Neuronal stem cell (in vitro differentiated cells): Measurements from ENCODE around the gene SLC6A16.

ENCODE experiments used
- DNase-seq: peaks from one replicate; pipeline ENCODE4 v3.0.0-alpha.2; 2013; ENCODE audit warnings: low spot score
- H2AFZ ChIP-seq: one replicate; pipeline ENCODE4 v1.6.1; 2013; ENCODE audit warnings: mild to moderate bottlenecking, low read length, inconsistent platforms
- H2AK5ac ChIP-seq: 2 replicates; pipeline ENCODE4 v1.6.1; 2013; ENCODE audit warnings: low read depth, mild to moderate bottlenecking, inconsistent platforms, low read length, moderate library complexity, mixed read lengths
- H2BK120ac ChIP-seq: 2 replicates; pipeline ENCODE4 v1.6.1; 2013; ENCODE audit warnings: low read depth, mild to moderate bottlenecking, inconsistent platforms, low read length, moderate library complexity, mixed read lengths
- H2BK12ac ChIP-seq: one replicate; pipeline ENCODE4 v1.6.1; 2013; ENCODE audit warnings: low read length, inconsistent platforms
- H2BK15ac ChIP-seq: 2 replicates; pipeline ENCODE4 v1.6.1; 2013; ENCODE audit warnings: mild to moderate bottlenecking, low read length, inconsistent platforms, mixed read lengths
- H2BK5ac ChIP-seq: one replicate; pipeline ENCODE4 v1.6.1; 2013; ENCODE audit warnings: inconsistent platforms, mild to moderate bottlenecking, low read length, moderate library complexity
- H3K14ac ChIP-seq: one replicate; pipeline ENCODE4 v1.6.1; 2013; ENCODE audit warnings: low read length, inconsistent platforms
- H3K18ac ChIP-seq: 2 replicates; pipeline ENCODE4 v1.6.1; 2013; ENCODE audit warnings: low read length, inconsistent platforms
- H3K23ac ChIP-seq: 2 replicates; pipeline ENCODE4 v1.6.1; 2013; ENCODE audit warnings: low read depth, mild to moderate bottlenecking, mixed read lengths, low read length, inconsistent platforms; ENCODE audit not compliant: poor library complexity
- H3K27ac ChIP-seq: replicated peaks from 3 replicates; pipeline ENCODE4 v1.5.1; 2013; ENCODE audit warnings: low read length, inconsistent platforms
- H3K27me3 ChIP-seq, 3 experiments: 2 replicates each; pipeline ENCODE4 v1.6.1; 2013; ENCODE audit warnings: low read length in 3 of 3, mild to moderate bottlenecking in 2 of 3, inconsistent platforms in 1 of 3, low read depth in 1 of 3, mixed read lengths in 1 of 3, moderate library complexity in 1 of 3; ENCODE audit not compliant: control insufficient read depth in 3 of 3, insufficient read depth in 3 of 3
- H3K36me3 ChIP-seq, 2 donors: replicated peaks in 1 of 2; 2 replicates each; pipeline ENCODE4 v1.6.1; 2013; ENCODE audit warnings: low read length in 2 of 2; ENCODE audit not compliant: control insufficient read depth in 2 of 2, insufficient read depth in 2 of 2
- H3K4ac ChIP-seq: 2 replicates; pipeline ENCODE4 v1.6.1; 2013; ENCODE audit warnings: inconsistent platforms, mild to moderate bottlenecking, low read length, moderate library complexity
- H3K4me1 ChIP-seq, 2 donors: 1 replicate in 1 of 2; 2 replicates in 1 of 2; pipeline ENCODE4 v1.6.1; 2013; ENCODE audit warnings: low read length in 2 of 2, low read depth in 1 of 2; ENCODE audit not compliant: control insufficient read depth in 2 of 2, insufficient read depth in 1 of 2
- H3K4me2 ChIP-seq: one replicate; pipeline ENCODE4 v1.6.1; 2013; ENCODE audit warnings: mild to moderate bottlenecking, low read length, inconsistent platforms; ENCODE audit not compliant: insufficient read depth, poor library complexity, severe bottlenecking
- H3K4me3 ChIP-seq, 2 donors: 2 replicates each; pipeline ENCODE4 v1.5.1; 2013; ENCODE audit warnings: low read length in 2 of 2, mild to moderate bottlenecking in 2 of 2, inconsistent platforms in 1 of 2, moderate library complexity in 1 of 2
- H3K79me1 ChIP-seq: one replicate; pipeline ENCODE4 v1.6.1; 2013; ENCODE audit warnings: low read depth, mild to moderate bottlenecking, inconsistent platforms, low read length, moderate library complexity
- H3K9ac ChIP-seq: one replicate; pipeline ENCODE4 v1.6.1; 2013; ENCODE audit warnings: mild to moderate bottlenecking, low read depth, low read length, inconsistent platforms; ENCODE audit not compliant: poor library complexity
- H3K9me3 ChIP-seq, 2 donors: replicated peaks in 1 of 2; 2 replicates each; pipeline versions ENCODE3 to v1.6.1; 2013; ENCODE audit warnings: low read length in 2 of 2, mild to moderate bottlenecking in 2 of 2, inconsistent platforms in 1 of 2, low read depth in 1 of 2, mixed read lengths in 1 of 2, moderate library complexity in 1 of 2; ENCODE audit not compliant: control insufficient read depth in 2 of 2, insufficient read depth in 1 of 2
- H4K8ac ChIP-seq: one replicate; pipeline ENCODE4 v1.6.1; 2013; ENCODE audit warnings: low read depth, mild to moderate bottlenecking, inconsistent platforms, low read length, moderate library complexity
- H4K91ac ChIP-seq: one replicate; pipeline ENCODE4 v1.6.1; 2013; ENCODE audit warnings: low read length, low read depth, mild to moderate bottlenecking, inconsistent platforms; ENCODE audit not compliant: poor library complexity
- WGBS, 2 donors: extraction: QIAGEN DNeasy Blood & Tissue Kit; methylation state at CpG; one replicate each; pipeline ENCODE4 v1.1.7; 2013; ENCODE audit warnings: missing lambda C conversion rate in 2 of 2, mixed read lengths in 1 of 2; ENCODE audit not compliant: insufficient read length in 2 of 2, insufficient replicate concordance in 1 of 2; ENCODE audit errors: extremely low coverage in 2 of 2; 5-methylcytosine and 5-hydroxymethylcytosine counted together

Gene SLC6A16

DNA sequence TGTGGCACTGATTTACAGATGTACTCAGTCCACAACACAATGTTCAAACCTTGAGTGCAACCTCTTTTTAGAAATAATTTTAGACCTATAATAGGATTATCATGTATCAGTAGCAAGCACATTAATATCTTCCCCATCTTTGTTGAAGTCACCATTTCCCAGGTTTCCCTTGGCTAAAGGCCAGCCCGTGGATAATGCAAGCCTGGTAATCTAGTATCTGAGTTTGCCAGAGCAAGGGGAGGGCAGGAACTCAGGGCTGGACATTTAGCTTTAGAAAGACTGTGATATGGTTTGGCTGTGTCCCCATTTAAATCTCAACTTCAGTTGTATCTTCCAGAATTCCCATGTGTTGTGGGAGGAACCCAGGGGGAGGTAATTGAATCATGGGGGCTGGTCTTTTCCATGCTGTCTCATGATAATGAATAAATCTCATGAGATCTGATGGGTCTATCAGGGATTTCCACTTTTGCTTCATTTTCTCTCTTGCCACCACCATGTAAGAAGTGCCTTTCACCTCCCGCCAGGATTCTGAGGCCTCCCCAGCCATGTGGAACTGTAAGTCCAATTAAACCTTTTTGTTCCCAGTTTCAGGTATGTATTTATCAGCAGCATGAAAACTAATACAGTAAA lies 37.7 kb downstream of the SLC6A16 start:
- WGBS, 2 donors = no CpG with 5 or more reads among the region's 2 CpGs
- no peak overlapping the region for H3K27ac ChIP-seq

DNA sequence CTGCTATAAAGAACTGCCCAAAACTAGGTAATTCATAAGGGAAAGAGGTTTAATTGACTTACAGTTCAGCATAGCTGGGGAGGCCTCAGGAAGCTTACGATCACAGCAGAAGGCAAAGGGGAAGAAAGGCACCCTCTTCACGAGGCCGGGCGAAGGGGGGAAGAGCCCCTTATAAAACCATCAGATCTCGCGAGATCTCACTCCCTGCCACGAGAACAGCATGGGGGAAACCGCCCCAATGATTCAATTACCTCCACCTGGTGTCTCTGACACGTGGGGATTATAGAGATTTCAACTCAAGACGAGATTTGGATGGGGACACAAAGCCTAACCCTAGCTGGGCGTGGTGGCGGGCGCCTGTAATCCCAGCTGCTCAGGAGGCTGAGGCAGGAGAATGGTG lies 42.8 kb downstream of the SLC6A16 start:
- no peak overlapping the region for H3K23ac ChIP-seq
- peak overlapping the region; percentile 3 for H3K4me2 ChIP-seq
- H4K91ac ChIP-seq = no peak overlapping the region
- H2BK12ac ChIP-seq = no peak overlapping the region
- no peaks in the 10 kb centered on the region for H3K79me1 ChIP-seq
- H2BK15ac ChIP-seq = no peak overlapping the region
- H3K4ac ChIP-seq = no peak overlapping the region
- H3K27ac ChIP-seq = no peak overlapping the region
- H3K4me1 ChIP-seq = no peaks in the 10 kb centered on the region
- H2BK5ac ChIP-seq = peak overlapping the region; percentile 35
- H3K4me3 ChIP-seq = no peak overlapping the region
- no peak for DNase-seq
- H4K8ac ChIP-seq = no peak overlapping the region
- no peaks in the 10 kb centered on the region for H3K36me3 ChIP-seq
- WGBS, 2 donors = no CpG with 5 or more reads among the region's 13 CpGs
- H2AFZ ChIP-seq = no peak overlapping the region
- no peak overlapping the region for H2BK120ac ChIP-seq
- H3K9ac ChIP-seq = no peak overlapping the region
- peaks cover 2 to 6% of the 10 kb centered on the region in 2 donors for H3K9me3 ChIP-seq
- H3K14ac ChIP-seq = no peak overlapping the region
- no peaks in the 10 kb centered on the region for H3K27me3 ChIP-seq
- H2AK5ac ChIP-seq = no peak overlapping the region
- H3K18ac ChIP-seq = no peak overlapping the region

More for the DNA sequence above, 37.7 kb downstream of the SLC6A16 start:
- no peak overlapping the region for H3K4me2 ChIP-seq
- no peak overlapping the region for H3K14ac ChIP-seq
- no peak overlapping the region for H2BK12ac ChIP-seq
- H2BK5ac ChIP-seq = no peak overlapping the region
- no peak overlapping the region for H3K9ac ChIP-seq
- peaks cover 0 to 14% of the 10 kb centered on the region in 2 donors for H3K36me3 ChIP-seq
- no peak overlapping the region for H2AK5ac ChIP-seq
- no peak overlapping the region for H4K8ac ChIP-seq
- H3K4ac ChIP-seq = no peak overlapping the region
- H2AFZ ChIP-seq = no peak overlapping the region
- H3K27me3 ChIP-seq = no peaks in the 10 kb centered on the region
- H3K23ac ChIP-seq = no peak overlapping the region
- no peak overlapping the region for H3K18ac ChIP-seq
- no peak overlapping the region for H4K91ac ChIP-seq
- no peak overlapping the region for H3K4me3 ChIP-seq
- DNase-seq = no peak
- no peaks in the 10 kb centered on the region for H3K4me1 ChIP-seq
- H2BK15ac ChIP-seq = no peak overlapping the region
- H3K79me1 ChIP-seq = no peaks in the 10 kb centered on the region
- no peak overlapping the region for H2BK120ac ChIP-seq
- H3K9me3 ChIP-seq = peaks cover 4 to 17% of the 10 kb centered on the region in 2 donors

DNA sequence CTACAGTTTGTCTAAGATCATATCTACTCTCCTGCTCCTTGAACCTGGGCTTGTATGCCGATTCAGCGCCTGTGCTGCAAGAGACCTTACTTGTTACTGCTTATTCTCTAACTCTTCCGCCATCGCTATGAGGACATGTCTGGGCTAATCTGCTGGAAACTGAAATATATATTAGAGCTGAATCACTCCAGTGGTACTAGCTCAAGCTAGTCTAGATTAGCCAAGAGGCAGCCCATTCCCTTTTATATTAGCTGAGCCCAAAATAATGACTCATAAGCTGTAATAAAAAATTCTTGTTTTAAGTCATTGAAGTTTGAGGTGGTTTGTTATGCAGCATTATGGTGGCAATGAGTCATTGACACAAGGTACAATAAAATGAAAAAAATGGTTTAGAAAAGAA lies 52.8 kb downstream of the SLC6A16 start:
- DNase-seq = no peak
- no peak overlapping the region for H3K23ac ChIP-seq

DNA sequence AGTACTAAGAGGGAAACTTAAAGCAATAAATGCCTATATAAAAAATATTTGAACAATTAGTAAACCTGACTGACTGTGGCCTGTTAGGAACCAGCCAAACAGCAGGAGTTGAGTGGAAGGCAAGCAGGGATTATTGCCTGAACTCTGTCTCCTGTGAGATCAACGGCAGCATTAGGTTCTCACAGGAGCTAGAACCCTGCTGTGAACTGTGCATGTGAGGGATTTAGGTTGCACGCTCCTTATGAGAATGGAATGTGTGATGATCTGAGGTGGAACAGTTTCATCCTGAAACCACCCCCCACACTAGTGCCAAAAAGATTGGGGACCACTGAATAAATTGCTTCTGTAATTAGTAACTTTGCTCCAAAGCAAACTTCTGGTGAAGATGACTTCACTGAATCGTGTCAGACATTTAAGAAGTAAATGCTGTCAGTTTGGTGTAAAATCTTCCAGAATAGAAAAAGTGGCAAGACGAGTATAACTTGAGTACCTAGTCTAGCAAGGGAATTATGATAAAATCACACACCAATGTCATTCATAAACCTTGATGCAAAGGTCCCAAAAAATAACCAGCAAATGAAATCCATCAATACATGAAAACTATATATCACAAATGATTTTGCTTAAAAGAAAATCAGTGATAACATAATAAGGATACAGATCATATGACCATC lies 53.8 kb downstream of the SLC6A16 start:
- Histone ChIP-seq H3K9ac (no peak overlapping the region), H3K4me3 (no peak overlapping the region), H3K4ac (no peak overlapping the region), H3K4me2 (no peak overlapping the region), H2AK5ac (no peak overlapping the region), H3K14ac (no peak overlapping the region), H2BK15ac (no peak overlapping the region), H3K27me3 (no peaks in the 10 kb centered on the region), H2BK12ac (no peak overlapping the region), H4K8ac (no peak overlapping the region), H2BK5ac (no peak overlapping the region), H3K18ac (no peak overlapping the region), H3K4me1 (no peaks in the 10 kb centered on the region), H2BK120ac (no peak overlapping the region), H3K79me1 (no peaks in the 10 kb centered on the region), H3K36me3 (no peaks in the 10 kb centered on the region), H3K9me3 (peaks cover 1 to 22% of the 10 kb centered on the region in 2 donors), H2AFZ (no peak overlapping the region), H4K91ac (no peak overlapping the region), H3K27ac (no peak overlapping the region), H3K23ac (no peak overlapping the region)
- no peak for DNase-seq
- no CpG with 5 or more reads among the region's 4 CpGs for WGBS, 2 donors

More for the DNA sequence above, 52.8 kb downstream of the SLC6A16 start:
- Histone ChIP-seq H2BK120ac (no peak overlapping the region), H4K8ac (no peak overlapping the region), H3K79me1 (no peaks in the 10 kb centered on the region), H3K18ac (no peak overlapping the region), H3K9me3 (peaks cover 1 to 14% of the 10 kb centered on the region in 2 donors), H3K27ac (no peak overlapping the region), H3K4ac (no peak overlapping the region), H3K4me1 (no peaks in the 10 kb centered on the region), H4K91ac (no peak overlapping the region), H2BK5ac (no peak overlapping the region), H2AFZ (no peak overlapping the region), H3K9ac (no peak overlapping the region), H2BK15ac (no peak overlapping the region), H3K4me3 (no peak overlapping the region), H3K36me3 (no peaks in the 10 kb centered on the region), H3K27me3 (no peaks in the 10 kb centered on the region), H3K14ac (no peak overlapping the region), H2AK5ac (no peak overlapping the region), H2BK12ac (no peak overlapping the region), H3K4me2 (no peak overlapping the region)
- WGBS, 2 donors = no CpG with 5 or more reads among the region's 4 CpGs
